Stimulated activated CD4-positive, alpha-beta T cell treated with anti-CD3 and anti-CD28 coated beads, Interleukin-4, amount 100 ng/mL, for 1 hour (primary cell): ENCODE measurements around the gene GALNTL6.

Experiments
- DNase-seq: peaks from one replicate; pipeline ENCODE4 v3.0.0-alpha.2; 2020

Gene GALNTL6

DNA sequence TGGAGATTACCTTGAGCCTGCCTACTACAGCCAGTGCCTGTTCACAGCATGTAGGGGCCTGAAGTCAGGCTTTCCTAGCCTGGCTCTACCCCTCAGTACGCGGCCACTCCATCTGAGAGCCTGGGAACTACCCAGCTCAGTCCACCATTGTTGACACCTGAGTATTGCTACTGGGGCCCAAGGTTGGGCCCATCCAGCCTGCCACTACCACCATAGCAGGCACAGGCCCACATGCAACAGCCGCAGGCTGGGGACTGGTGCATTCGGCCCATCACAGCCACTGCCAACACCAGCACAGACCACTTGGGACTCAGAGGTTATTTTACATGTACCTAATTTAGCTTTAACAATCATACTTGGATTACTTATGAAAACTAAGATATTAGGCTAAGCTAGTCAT is 314.0 kb downstream of the GALNTL6 start:
- DNase-seq, result no peak

DNA sequence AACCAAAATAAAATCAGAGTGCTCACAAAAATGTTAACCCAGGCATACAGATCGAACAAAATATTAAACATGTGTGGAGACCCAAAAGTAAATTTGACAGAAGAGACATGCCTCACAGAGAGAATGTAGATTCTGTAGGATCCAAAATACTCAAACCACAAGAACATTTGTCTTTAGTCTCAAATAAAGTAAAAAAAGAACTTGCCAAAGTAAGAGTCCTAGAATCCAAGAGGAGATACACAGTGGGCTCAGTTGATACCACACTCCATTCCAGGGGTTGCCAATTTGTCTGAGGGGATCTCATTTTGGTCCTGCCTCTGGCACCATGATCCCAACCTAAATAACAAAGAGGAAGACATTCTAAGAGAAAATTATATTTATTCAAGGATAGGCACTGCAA is 316.4 kb downstream of the GALNTL6 start:
- DNase-seq, result no peak

DNA sequence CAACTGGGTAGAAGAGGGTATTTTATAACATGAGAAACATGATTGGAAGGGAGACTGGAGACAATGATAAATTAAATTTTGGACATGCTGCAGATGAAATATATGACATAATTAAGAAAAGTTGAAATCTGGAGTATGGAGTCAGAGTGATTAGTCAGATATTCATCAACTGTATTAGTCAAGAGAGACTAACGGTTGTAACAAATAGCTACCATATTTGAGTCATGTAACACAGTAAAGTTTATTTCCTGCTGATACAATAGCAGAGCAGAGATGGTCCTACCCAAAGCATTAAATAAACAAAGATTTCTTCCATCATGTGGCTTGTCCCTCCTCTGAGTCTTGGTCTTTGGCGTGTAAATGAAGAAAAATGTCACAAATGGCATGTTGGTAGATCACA is 321.3 kb downstream of the GALNTL6 start:
- no peak for DNase-seq

DNA sequence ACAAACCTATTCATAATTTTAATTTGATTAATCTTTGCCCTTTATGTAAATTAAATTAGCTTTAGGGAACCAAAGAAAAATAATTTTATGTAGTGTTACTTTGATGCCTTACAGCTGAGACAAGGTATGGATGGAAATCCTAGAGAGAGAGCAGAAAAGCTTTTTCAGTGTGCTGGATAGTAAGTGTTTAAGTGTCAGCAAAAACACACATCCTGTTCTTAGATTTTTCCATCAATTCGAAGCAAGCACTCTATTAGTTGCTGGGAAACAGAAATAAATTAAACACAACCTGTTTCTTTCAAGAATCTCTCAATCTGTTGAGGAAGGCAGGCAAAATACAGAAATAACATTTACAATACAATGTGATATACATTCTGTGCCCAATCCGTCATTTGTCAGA is 327.8 kb downstream of the GALNTL6 start:
- no peak for DNase-seq

DNA sequence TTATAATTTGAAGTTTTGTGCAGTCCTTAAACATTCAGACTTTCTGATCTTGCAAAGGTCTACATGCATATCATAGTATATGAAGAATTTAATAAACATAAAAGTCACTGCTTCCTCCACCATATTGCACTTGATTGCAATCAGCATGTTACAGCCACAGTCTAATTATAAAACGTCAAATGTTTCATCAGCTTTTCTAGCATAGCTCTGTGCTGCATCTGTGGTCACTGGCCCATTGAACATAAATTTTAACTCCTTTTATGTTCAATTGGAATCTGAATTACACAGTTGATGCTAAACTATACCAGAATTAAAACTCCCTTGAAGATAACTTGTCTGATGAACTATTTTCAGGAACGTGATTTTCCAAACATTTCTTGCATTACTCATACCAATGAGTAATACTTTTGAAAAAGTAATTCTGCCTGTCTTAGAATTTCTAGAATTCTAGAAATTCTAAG is 329.1 kb downstream of the GALNTL6 start:
- no peak for DNase-seq

DNA sequence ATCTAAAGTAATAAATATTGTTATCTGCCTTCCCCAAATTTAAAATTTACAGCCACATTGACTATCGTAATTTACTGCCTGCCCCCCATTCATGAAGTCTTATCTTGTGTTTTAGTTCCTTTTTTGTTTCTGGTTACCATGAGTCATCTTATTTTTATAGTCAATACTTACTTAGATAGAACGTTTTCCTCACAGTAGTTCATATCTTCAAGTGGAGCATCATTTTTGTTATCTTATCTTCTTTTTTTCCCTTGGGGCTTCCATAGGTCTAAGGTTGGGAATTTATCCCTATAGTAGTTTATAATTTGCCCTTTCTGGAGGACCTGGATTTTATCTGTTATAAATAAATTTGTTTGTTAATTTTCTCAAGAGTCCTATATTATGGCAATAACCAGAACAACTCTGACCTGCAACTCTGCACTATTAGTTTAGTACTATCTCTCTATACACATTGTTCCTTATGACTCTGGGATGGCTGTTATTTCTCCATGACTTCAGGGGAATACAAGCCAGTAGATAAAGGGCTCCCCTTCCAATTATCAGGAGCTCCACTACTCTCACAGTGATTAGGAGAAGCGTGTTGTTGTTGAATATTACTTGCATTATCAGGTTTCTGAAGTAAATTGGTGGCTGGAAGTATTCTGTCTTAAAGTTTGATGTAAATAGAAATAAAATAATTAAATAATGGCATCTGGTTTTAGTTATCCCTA is 330.6 kb downstream of the GALNTL6 start:
- DNase-seq, result no peak

DNA sequence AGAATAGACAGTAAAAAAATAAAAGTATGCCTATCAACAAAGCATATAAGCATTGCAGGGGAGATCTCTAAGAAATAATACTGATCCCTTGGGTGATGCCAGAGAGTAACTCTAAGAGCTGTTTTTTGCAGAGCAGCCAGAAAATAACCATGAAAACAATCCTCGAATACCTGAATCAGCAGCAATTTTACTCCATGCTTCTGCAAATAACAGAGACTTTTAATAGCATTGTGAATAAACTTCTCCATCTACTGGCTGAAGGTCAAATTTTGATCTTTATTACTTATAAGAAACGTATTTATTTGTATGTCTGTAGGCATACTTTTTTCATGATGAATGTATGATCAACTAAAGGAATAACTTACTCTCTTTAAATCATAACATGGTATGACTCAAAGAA is 334.5 kb downstream of the GALNTL6 start:
- no peak for DNase-seq

DNA sequence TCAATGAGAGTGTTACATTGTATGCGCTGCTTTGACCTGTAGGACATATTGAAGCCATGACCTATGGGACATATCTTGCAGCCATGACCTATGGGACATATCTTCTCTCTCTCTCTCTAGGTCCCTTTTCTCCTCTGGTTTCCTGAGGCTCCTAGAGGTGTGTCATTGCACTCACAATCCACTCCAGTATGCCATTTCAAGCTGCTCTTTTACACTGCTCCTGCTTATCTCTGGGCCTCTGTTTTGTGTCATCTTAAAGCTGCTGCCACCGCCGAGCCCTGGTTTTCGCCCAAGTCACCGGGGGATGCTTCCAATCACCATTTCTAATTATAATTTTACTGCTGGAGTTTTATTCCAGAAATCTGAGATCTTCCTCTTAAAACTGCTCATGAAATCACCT is 336.1 kb downstream of the GALNTL6 start:
- DNase-seq, result no peak

DNA sequence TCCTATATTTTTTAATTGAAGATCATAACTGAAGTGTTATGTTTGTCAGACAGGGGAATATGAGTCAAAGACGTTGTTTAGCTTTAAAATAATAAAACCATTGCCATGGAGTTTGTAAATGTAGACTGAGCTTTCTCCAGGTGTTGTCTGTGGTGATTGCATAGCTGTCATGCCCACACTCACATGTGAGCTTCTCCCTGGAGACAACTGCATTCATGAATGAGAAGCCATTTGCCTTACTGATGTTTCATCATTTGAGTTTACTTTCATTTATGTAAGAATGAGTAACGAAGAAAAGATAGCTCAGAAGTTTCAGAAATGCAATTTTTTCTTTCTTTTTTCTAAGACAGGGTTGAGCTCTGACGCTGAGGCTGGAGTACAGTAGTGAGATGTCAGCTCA is 339.1 kb downstream of the GALNTL6 start:
- DNase-seq, result no peak

DNA sequence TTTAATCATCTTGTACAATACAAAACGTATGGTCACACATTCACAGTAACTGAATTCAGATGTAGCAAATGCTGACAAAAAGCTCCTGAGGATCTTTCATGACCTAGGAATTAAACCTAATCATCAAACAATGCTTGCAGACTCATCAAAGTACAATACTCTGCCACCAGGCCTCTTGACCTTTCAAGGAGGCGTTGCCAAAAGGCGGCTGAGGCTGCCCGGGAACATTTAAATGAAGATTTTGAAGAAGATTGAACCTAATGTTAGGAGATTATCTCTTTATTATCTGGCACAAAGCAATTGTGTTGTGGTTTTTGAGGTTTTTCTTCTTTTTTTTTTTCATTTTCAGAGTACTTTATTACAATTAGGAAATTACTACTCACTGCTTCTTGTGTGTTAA is 340.5 kb downstream of the GALNTL6 start:
- DNase-seq, result no peak

DNA sequence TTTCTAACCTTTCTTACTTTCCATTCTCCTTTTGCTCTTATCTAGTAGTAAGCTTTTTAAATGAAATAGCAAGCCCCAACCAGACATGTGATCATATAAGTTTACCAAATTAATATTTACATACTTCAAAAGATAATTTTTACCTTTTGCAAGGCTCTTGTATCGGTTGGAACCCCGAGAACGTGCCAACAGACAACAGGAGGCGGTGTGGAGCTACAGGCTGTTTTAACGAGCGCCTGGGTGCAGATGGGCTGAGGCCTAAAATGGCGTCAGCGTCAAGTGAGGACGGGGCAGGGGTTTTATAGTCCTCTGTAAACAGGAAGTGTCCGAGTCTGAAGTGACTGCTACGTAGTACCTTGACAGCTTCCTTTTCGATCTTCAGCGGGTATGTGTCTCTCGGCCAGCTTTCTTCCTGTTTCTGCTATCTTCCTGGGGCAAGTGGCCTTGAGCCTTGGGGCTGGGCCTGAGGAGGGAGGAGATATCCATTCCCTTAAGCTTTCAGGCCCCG is 342.7 kb downstream of the GALNTL6 start:
- no peak for DNase-seq

DNA sequence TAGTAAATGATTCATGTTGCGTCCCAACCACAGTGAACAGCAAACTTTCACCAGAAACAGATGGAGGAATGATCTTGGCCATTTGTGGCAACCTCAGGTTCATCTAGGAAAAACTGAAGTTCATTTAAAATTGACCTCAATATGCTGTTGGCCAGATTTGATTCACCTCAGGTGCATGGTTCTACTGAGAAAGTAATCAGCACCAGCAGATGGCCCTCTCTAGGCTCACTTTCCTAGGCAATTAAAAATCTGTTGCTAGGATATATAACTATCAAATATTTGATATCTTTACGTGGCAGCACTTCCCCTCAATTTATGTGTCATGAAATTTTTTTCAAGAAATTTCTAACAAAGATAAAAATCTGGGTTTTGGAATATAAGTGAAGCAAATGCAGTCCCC is 344.7 kb downstream of the GALNTL6 start:
- no peak for DNase-seq

DNA sequence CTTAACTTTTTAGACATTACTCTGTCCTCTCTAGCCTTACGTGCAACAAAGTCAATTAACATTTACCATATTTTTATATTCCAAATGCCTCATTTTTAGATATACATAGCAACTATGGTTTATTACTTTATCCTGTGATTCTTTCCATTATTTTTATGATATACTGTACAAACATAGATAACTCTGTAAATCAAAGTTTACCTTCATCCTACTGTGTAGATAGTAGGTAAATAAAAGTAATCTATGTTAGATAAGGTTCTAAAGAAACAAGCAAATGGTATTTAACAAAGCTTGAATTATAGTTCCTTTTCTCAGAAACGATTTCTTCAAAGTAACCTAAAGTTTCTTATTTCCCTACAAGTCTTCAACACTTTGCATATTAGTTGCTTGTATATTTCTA is 350.0 kb downstream of the GALNTL6 start:
- DNase-seq, result no peak

DNA sequence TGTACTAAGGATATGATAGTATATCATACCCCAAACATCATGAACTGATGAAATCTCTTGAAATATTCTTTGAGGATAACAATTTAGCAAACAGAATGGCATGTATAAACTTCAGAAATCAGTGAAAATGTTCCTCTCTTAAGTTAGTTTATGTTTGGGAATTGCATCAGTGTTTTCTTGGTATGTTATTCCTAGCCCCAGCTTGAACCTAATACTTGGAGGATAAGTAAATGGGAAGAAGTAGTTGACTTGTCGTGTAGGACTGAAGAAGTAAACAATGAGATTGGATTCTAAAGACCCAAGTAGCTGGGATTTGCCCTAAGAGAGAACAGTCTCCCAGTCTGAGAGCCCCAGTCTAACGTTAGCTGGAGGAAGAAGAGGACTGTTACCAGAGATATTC is 355.7 kb downstream of the GALNTL6 start:
- DNase-seq, result no peak

DNA sequence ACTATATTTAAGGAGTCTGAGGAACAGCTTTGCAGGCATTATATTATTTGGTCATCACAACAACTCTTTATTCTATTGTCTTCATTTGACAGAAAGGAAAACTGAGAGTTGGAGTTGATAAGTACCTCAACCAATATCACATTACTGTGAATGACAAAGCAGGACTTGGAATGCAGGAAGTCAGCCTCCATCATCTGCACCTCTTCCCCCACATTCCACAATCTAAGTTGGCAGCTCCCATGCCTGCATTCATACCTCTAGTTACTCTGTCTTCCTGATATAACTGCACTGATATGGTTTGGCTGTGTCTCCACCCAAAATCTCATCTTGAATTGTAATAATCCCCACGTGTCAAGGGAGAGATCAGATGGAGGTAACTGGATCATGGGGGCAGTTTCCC is 356.7 kb downstream of the GALNTL6 start:
- no peak for DNase-seq

DNA sequence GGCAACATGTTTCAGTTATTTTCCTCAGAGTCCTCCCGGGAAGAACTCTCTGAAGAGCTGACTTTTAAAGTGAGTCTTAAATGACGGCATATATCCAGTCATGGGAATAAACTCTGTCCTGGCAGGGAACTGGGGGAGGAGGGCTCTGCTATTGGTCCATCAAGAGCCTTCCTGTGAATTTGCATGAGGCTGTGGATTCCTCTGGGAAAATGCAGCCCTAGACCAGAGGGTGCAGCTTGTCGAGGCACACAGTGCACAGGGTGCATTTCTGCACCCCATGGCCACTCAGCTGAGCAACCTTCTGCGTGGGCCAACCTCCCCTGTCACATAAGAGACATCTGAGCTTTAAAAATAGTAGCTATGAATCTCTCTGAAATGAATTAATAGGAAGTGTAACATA is 360.0 kb downstream of the GALNTL6 start:
- no peak for DNase-seq

DNA sequence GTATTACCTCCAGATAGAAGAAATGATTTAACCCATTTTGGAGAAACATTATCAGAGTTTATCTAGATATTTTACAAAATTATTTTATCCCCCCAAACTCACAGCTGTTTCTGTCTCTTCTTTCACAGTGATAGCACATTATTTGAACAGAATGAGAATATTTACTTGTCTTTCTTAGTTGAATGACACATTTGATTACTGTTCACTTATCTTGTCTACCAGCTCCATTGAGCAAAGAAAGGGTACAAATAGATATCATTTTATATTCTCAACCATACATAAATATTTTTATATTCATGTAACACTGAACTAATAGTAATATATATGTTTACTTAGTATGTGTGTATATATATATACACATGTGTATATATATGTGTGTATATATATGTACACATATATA is 364.2 kb downstream of the GALNTL6 start:
- no peak for DNase-seq

DNA sequence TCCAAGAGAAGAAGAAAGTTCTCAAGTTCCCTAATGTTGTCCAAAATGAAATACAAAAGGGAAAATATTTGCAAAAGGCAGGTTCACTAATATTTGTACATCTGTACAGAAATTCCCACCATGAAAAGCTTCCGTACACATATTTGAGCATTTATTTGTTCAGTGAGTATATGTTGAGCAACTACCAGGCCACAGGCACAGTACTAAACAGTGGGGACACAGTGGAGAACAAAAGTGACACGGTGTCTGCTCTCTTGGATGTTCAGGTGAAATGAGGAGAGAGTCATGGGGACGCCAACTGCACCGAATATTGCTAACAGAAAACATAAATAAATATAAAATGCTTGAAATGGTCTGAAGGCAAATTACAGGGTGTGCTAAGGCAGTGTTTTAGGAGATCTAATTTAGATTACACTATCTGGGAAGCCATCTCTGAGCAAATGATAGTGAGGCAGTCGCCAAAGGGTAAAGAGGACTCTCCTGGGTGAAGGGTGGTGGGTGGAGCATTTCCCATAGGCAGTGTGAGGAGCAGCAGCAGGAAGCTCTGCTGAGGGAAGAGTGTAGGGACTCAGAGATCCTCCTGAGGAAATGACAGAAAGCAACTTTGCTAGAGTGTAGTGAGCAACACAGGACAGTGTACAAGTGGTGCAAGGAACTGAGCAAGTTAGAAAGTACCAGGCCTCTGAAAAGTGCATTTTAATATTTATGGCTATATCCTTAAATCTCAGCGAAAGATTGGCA is 375.2 kb downstream of the GALNTL6 start:
- DNase-seq, result no peak

DNA sequence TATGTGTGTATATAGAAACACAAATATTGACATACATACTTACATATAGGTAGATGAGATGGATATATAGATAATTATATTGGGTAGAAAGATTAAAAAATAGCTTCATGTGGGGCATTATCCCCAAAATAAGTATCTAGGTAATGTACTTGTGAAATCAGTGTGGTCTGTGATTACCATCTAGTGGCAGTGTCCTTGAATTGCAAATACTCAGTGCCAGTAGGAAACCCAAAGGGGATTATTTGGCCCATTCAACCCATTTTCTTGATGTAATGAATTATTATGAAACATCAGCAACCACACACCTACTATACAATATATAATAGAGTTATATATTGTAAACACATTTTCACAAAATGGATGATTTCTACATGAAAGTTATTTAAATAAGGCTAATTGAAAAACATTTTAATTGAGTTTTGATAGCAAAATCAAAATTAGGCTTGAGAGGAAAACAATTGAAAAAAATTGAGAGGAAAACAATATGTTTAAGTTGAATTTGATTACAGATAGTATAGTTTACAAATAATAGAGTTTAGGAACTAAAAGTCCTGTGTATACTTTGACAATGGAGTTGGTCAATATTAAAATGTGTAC is 389.4 kb downstream of the GALNTL6 start:
- DNase-seq, result no peak

DNA sequence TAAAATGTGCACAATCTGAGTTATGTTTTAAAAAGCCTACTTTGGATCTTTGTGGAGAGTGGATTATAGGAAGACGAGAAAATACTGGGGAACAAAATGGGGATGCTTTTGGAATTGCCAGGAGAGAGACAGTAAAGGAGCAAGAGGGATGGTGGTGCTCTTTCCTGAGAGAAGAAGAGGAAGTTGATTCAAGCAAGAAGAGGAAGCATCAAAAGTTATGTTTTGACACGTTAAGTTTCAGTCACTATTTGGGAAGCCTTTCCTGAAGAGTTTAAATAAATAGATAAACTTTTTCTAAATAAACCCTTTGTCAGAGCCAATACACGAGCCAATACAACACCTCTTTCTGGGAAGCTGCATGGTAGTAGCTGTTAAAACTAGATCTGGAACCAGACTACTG is 394.1 kb downstream of the GALNTL6 start:
- DNase-seq, result no peak

DNA sequence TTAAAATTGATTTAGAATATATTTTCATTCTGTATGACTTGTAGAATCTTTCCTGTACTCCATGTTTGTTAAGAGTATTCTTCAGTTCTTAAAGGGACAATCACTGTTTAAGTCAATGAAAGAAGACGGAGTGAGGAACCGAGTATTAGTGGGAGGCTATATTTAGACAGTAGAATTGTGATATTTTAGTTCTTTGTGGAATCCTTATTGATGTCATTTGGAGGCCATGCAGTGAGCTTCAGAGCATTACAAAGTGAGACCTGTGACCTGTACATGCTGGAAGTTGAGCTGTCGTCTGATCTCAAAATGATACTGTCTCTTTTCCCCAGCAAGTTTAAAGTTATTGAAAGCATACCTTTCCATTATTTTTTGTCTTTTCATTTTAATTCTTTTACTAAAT is 394.7 kb downstream of the GALNTL6 start:
- no peak for DNase-seq

DNA sequence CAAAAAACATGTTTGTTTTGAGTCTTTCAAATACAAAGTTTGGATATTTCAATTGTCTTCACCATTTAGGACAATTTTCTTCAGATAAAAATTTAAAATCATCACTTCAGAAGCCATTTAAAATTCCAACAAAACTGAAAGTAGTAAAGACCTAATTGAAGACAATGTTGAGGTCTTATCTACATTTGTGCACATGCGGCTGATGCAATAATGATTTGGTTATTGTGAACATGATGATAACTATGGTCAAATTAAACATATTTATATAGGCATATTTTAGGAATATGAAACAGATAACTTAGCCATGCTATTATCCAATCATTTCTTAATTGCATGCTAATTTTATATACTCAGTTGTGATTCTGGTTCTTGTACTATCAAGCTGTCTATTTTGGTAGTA is 407.5 kb downstream of the GALNTL6 start:
- DNase-seq, result no peak

DNA sequence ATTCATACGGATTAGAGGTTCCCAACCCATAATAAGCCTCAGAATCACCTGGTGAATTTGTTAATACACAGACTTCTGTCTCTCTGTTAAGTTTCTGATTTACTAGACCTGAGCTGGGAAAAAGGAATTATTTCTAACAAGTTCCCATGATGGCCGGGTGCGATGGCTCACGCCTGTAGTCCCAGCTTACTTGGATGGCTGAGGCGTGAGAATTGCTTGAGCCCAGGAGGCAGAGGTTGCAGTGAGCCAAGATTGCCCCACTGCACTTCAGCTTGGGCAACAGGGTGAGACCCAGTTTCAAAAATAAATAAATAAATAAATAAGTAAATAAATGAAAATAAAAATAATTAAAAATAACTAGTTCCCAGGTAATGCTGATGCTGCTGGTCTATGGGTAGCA is 412.3 kb downstream of the GALNTL6 start:
- DNase-seq, result no peak

DNA sequence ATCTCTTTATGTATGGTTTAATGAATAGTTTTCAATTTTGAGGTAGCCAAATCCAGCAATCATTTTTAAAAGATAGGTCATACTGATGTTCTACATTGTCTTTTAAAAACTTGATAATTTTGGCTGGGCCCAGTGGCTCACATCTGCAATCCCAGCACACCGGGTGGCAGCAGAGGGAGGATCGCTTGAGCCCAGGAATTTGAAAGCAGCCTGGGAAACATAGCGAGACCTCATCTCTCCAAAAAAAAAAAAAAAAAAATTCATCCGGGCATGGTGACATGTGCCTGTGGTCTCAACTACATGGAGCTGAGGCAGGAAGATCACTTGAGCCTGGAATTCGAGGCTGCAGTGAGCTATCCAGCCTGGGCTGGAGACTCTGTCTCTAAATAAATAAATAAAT is 419.8 kb downstream of the GALNTL6 start:
- no peak for DNase-seq
